ENCODE measurements around the gene SNAP29.
"Not testable (repeated sequence)": the region's sequence is repeated elsewhere in the genome, so short reads cannot be mapped to it uniquely, and the experiment has no call there.

SNAP29 gene

GRCh38 chr22:20899827-20900423 is 41.1 kb downstream of the SNAP29 start:
- DNase-seq (ENCODE audit: low read depth in 3 of 3, low spot score in 1 of 3), result no peak

GRCh38 chr22:20901093-20902033 is 42.6 kb downstream of the SNAP29 start:
- DNase-seq (ENCODE audit: low read depth in 3 of 3, low spot score in 1 of 3), result not testable (repeated sequence)

- no peak for DNase-seq (ENCODE audit: low read depth in 3 of 3, low spot score in 1 of 3)
Measured at GRCh38 chr22:20903093-20903492, 44.3 kb downstream of the SNAP29 start.

DNA sequence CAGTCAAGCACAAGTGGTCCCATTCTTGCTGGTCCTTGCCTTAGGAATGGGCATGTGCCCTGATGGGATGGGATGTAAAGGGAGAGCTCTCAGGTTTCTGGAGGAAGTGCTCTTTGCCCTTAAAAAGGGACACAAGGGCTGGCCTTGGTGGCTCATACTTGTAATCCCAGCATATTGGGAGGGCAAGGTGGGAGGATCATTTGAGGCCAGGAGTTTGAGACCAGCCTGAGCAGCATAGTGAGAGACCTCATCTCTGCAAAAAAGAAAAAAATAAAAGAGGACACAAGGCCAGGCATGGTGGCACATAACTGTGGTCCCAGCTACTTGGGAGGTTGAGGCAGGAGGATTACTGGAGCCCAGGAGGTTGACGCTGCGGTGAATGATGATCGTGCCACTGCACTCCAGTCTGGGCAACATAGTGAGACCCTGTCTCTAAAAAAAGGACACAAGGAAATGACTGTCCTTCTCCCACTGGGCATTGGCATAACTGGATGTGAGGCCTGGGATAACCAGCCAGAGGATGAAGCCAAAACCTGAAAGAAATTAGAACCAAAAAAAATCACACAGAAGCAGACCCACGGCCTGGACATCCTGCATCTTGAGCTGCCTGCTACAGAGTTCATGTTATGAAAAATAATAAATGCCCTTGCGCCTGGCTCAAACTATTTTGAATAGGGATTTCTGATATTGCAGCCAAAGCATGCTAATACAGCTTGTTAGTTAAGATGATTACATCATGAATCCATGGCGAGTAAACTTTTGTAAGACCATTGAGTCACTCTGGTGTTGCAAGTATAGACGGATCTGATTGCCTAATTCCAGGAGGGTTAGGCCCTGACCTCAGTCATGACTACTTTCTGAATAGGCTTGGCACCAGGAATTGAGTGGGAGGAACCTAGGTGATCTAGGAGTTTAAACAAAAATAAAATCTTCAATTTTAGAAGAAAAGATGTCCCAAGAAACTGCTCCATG is 45.5 kb downstream of the SNAP29 start:
- no peak for DNase-seq (ENCODE audit: low read depth in 3 of 3, low spot score in 1 of 3)

DNA sequence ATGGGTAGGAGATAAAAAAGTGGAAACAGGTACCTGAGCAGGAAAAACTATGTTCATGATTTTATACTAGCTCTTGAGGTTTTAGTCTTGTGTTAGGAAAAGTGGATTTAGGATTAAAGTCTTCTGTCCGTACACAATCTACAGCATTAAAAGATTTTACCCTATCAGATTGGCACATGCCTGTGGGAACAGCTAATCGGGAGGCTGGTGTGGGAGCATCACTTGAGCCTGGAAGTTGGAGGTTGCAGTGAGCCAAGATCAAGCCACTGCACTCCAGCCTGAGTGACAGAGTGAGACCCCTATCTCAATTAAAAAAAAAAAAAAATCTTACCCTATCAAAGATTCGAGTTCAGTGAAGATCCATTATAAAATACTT is 46.2 kb downstream of the SNAP29 start:
- no peak for DNase-seq (ENCODE audit: low read depth in 3 of 3, low spot score in 1 of 3)

GRCh38 chr22:20905415-20906386 is 46.9 kb downstream of the SNAP29 start:
- no peak for DNase-seq (ENCODE audit: low read depth in 3 of 3, low spot score in 1 of 3)

GRCh38 chr22:20906387-20906767 is 47.6 kb downstream of the SNAP29 start:
- no peak for DNase-seq (ENCODE audit: low read depth in 3 of 3, low spot score in 1 of 3)

DNA sequence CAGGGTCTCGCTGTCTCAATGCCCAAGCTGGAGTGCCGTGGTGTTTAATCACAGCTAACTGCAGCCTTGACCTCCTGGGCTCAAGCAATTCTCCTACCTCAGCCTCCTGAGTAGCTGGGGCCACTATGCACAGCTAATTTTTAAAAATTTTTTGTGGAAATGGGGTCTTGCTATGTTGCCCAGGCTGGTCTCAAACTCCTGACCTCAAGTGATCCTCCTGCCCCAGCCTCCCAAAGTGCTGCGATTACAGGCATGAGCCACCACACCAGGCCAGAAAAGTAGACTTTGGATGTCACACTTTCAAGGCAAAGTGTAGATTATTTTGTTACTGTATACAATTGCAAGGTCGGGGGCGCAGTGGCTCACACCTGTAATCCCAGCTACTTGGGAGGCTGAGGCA is 49.9 kb downstream of the SNAP29 start:
- DNase-seq (ENCODE audit: low read depth in 3 of 3, low spot score in 1 of 3), result not testable (repeated sequence)

GRCh38 chr22:20909543-20910303 is 50.9 kb downstream of the SNAP29 start:
- no peak for DNase-seq (ENCODE audit: low read depth in 3 of 3, low spot score in 1 of 3)

- no peak for DNase-seq (ENCODE audit: low read depth in 3 of 3, low spot score in 1 of 3)
Measured at GRCh38 chr22:20912494-20912893, 53.7 kb downstream of the SNAP29 start.

GRCh38 chr22:20916916-20917810 is 58.4 kb downstream of the SNAP29 start, which contains the start of gene CRKL:
Gene CRKL, plus strand, starts transcription at chr22:20917407. Its CDS starts 528 bp downstream, at chr22:20917935.
- peak; percentile 90 to 93 (median 93) for DNase-seq (ENCODE audit: low read depth in 3 of 3, low spot score in 1 of 3)

DNA sequence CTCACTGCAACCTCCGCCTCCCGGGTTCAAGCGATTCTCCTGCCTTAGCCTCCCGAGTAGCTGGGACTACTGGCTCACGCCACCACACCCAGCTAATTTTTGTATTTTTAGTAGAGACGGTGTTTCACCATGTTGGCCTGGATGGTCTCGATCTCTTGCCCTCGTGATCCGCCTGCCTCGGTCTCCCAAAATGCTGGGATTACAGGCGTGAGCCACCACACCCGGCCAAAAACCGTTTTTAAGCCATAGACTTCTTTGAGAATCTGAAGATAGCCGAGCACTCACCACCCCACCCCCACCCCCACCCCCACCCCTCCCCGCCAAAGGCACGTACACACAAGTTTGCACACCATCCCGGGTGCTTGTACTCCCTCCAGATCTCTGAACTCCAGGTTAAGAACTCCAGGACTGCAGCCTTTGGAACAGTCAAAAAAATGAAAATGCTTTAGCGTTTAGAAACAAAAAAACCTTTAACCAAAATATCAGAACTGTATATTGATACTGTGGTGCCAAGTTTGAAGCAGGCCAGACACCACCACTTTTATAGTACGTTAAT is 59.9 kb downstream of the SNAP29 start:
- DNase-seq (ENCODE audit: low read depth in 3 of 3, low spot score in 1 of 3), result no peak

DNA sequence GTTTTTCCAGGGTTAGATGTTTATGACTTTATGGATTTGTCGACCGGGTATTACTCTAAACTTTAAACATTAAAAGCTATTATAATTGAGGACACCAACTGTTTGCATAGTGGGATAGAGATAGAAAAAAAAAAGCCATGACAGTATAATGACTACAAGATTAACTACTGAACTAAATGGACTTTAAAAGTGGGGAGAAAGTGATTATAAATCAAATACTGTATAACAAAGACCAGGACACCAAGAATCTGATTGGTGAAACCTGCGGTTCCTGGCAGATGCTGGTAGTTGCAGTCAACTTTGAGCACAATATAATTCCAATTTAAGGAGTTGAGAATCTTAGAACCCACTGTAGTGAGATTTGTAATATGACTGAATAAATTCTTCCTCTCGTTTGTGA is 60.9 kb downstream of the SNAP29 start:
- DNase-seq (ENCODE audit: low read depth in 3 of 3, low spot score in 1 of 3), result no peak

- DNase-seq (ENCODE audit: low read depth in 3 of 3, low spot score in 1 of 3), result no peak
Measured at GRCh38 chr22:20920881-20921203, 62.0 kb downstream of the SNAP29 start.

GRCh38 chr22:20922141-20922751 is 63.4 kb downstream of the SNAP29 start:
- no peak for DNase-seq (ENCODE audit: low read depth in 3 of 3, low spot score in 1 of 3)

DNA sequence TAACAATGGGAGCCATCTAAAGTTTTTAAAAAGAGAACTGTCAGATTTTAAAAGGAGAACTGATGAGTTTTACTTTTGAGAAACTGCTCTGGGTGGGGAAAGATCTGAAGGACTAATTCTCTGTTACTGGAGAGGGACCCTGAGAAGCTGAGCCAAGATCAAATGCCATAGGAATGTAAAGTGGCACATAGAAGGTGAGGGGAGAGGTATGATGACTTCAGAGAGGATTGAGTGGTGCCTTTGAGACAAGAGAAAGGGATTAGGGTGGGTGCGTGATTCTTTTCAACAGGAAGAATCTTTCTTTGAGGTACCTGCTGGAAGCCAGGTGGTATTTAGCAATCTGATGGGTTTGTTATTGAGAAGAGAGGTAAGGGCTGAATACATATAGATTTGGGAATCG is 67.4 kb downstream of the SNAP29 start:
- no peak for DNase-seq (ENCODE audit: low read depth in 3 of 3, low spot score in 1 of 3)

- DNase-seq (ENCODE audit: low read depth in 3 of 3, low spot score in 1 of 3), result no peak
Measured at GRCh38 chr22:20927940-20928572, 69.2 kb downstream of the SNAP29 start.
